SJCRH30 (cell line): ENCODE measurements around the gene ZKSCAN8. TPM values are rescaled to one million over a fixed set of nuclear protein-coding genes. Genes with fewer than 3 reads are reported as not detected.

ENCODE experiments used
- DNase-seq, 2 experiments: peaks; one replicate each; pipeline ENCODE4 v3.0.0-alpha.2; 2015 to 2020
- H3K27ac ChIP-seq: fragments of 250-450 bp; sonication (Bioruptor Pico); 2 replicates; pipeline ENCODE4 v1.5.1; 2020; ENCODE audit warnings: mild to moderate bottlenecking, moderate library complexity
- H3K27me3 ChIP-seq: fragments of 250-450 bp; sonication (Bioruptor Pico); 2 replicates; pipeline ENCODE4 v1.5.1; 2020; ENCODE audit warnings: mild to moderate bottlenecking, moderate library complexity
- H3K36me3 ChIP-seq: fragments of 250-450 bp; sonication (Bioruptor Pico); 2 replicates; pipeline ENCODE4 v1.5.1; 2020; ENCODE audit warnings: mild to moderate bottlenecking, moderate library complexity
- H3K4me1 ChIP-seq: fragments of 250-450 bp; sonication (Bioruptor Pico); 2 replicates; pipeline ENCODE4 v1.5.1; 2020; ENCODE audit warnings: mild to moderate bottlenecking, moderate library complexity
- H3K4me3 ChIP-seq: fragments of 250-450 bp; sonication (Bioruptor Pico); 2 replicates; pipeline ENCODE4 v1.5.1; 2020; ENCODE audit warnings: mild to moderate bottlenecking, moderate library complexity
- H3K9me3 ChIP-seq: fragments of 250-450 bp; sonication (Bioruptor Pico); replicated peaks from 2 replicates; pipeline ENCODE4 v1.5.1; 2020; ENCODE audit warnings: mild to moderate bottlenecking, moderate library complexity
- total RNA-seq: library from RNA; depleted of rRNA; stranded (reverse); fragments of >200 nt; shearing (Covaris generic); gene quantifications from 2 replicates; pipeline ENCODE4 v1.2.3, GENCODE V29; 2014; rRNA removed

ZKSCAN8 gene
- total RNA-seq, 1 experiment from 2014 or later, result 24.6 TPM

DNA sequence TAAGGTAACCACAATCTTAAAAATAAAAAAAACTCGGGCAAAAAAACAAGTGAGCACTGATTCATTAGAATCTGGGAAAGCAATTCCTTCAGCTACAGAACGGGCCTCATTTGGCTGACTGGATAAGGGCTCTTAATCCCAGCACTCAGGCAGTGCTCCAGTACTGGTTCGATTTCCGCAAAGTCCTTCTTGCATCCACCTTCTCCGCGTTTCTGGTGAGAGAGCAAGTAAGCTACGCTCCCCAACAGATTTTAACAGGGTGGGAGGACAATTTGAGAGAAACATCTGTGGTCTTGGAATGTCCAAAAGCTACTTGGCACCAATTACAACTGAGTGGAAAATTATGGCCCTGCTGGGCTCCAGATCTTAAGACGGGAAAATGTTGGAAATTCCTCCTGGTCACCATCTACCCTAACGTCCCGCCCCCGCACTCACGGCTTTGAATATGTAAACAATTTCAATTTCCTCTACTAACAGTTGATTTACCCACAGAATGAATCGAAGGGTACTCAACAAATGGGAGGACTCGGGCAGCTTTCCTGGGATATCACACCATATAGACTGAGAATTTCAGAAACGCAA lies 65.3 kb downstream of the ZKSCAN8 start:
- no peak for DNase-seq
- no peaks in the 10 kb centered on the region for H3K27me3 ChIP-seq
- H3K4me3 ChIP-seq, result no peak overlapping the region
- no peaks in the 10 kb centered on the region for H3K9me3 ChIP-seq
- peaks cover 8% of the 10 kb centered on the region for H3K4me1 ChIP-seq
- no peaks in the 10 kb centered on the region for H3K36me3 ChIP-seq
- no peak overlapping the region for H3K27ac ChIP-seq

DNA sequence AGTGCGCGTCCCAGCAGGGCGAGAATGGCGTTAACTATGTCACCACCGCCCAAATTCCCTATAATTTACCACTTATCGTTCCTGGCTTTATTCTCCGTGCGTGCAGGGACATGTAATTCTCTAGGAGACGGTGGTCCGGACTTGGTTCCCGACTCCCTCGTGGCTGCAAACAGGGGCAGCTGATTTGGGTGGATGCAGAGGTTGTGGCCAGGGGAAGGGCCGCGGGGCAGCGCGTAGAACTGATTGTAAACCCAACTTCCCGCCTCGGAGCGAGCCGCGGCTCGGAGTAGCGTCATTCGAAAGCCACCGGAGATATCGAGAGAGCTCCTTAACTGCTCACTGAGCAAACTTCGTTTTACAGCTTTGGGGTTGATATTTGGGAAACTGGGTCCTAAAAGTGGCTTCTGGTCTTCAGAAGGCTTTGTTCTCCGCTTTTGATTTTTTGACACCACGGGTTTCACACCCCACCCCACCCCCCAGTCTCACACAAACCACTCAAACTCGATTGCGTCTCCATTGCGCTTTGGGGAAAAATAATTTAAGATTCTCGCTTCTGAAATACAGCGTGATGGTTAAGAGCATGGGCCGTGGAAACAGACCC lies 65.9 kb downstream of the ZKSCAN8 start:
- Histone ChIP-seq H3K9me3 (no peaks in the 10 kb centered on the region), H3K27me3 (no peaks in the 10 kb centered on the region), H3K4me3 (no peak overlapping the region), H3K4me1 (peaks cover 8% of the 10 kb centered on the region), H3K36me3 (no peaks in the 10 kb centered on the region), H3K27ac (no peak overlapping the region)
- DNase-seq, result no peak

- Histone ChIP-seq H3K9me3 (no peaks in the 10 kb centered on the region), H3K27ac (no peak overlapping the region), H3K4me1 (peaks cover 8% of the 10 kb centered on the region), H3K4me3 (no peak overlapping the region), H3K27me3 (no peaks in the 10 kb centered on the region), H3K36me3 (no peaks in the 10 kb centered on the region)
- no peak for DNase-seq
Measured at GRCh38 chr6:28208111-28208659, 66.5 kb downstream of the ZKSCAN8 start.

Other genes with a start within 250 kb of the ZKSCAN8 start
- gene OR2B2, start 229.5 kb upstream of the ZKSCAN8 start, total RNA-seq, result not detected in 2 replicates
- not detected in 2 replicates for gene OR2B6, start 184.6 kb upstream of the ZKSCAN8 start, total RNA-seq
- gene ZNF165, start 61.3 kb upstream of the ZKSCAN8 start, total RNA-seq, result 0.53 and 0.68 TPM in 2 replicates
- 2.9 and 4.6 TPM in 2 replicates for gene ZSCAN16, start 17.3 kb upstream of the ZKSCAN8 start, total RNA-seq
- 14.0 and 15.5 TPM in 2 replicates for gene ZSCAN9, start 83.4 kb downstream of the ZKSCAN8 start, total RNA-seq
- gene ZKSCAN4, start 110.4 kb downstream of the ZKSCAN8 start, total RNA-seq, result 4.4 and 4.8 TPM in 2 replicates
- not detected in 2 replicates for gene NKAPL, start 117.4 kb downstream of the ZKSCAN8 start, total RNA-seq
- gene ZSCAN26, start 125.3 kb downstream of the ZKSCAN8 start, total RNA-seq, result 12.1 and 12.7 TPM in 2 replicates
- 9.7 and 11.2 TPM in 2 replicates for gene PGBD1, start 139.7 kb downstream of the ZKSCAN8 start, total RNA-seq
- gene ZSCAN31, start 194.3 kb downstream of the ZKSCAN8 start, total RNA-seq, result 1.9 and 2.6 TPM in 2 replicates
- 3.9 and 4.6 TPM in 2 replicates for gene ZKSCAN3, start 208.1 kb downstream of the ZKSCAN8 start, total RNA-seq